Sigmoid colon (tissue), 4 donors: ENCODE measurements around the gene B4GALT2.

Experiments used
- CTCF ChIP-seq, 4 experiments: fragments of 450-650 bp in 3 of 4; fragments of 200-600 bp in 1 of 4; IDR thresholded peaks; one replicate each; pipeline ENCODE4 v1.5.1; 2016 to 2019; ENCODE audit warnings: antibody characterized with exemption in 4 of 4, mild to moderate bottlenecking in 3 of 4, moderate library complexity in 2 of 4
- POLR2AphosphoS5 ChIP-seq, 4 donors: sonication (generic); formaldehyde crosslinking; IDR thresholded peaks; one replicate each; pipeline ENCODE4 v1.6.1; 2017; ENCODE audit warnings: antibody characterized with exemption in 4 of 4

GRCh38 chr1:44012941-44013609 lies 34.1 kb downstream of the B4GALT2 start:
- TF ChIP-seq CTCF (IDR thresholded peaks at IDR 0.05), result no peak
- no peak for TF ChIP-seq POLR2AphosphoS5 (IDR thresholded peaks at IDR 0.05)
